Measurements from ENCODE around the gene CCDC149.

DNA sequence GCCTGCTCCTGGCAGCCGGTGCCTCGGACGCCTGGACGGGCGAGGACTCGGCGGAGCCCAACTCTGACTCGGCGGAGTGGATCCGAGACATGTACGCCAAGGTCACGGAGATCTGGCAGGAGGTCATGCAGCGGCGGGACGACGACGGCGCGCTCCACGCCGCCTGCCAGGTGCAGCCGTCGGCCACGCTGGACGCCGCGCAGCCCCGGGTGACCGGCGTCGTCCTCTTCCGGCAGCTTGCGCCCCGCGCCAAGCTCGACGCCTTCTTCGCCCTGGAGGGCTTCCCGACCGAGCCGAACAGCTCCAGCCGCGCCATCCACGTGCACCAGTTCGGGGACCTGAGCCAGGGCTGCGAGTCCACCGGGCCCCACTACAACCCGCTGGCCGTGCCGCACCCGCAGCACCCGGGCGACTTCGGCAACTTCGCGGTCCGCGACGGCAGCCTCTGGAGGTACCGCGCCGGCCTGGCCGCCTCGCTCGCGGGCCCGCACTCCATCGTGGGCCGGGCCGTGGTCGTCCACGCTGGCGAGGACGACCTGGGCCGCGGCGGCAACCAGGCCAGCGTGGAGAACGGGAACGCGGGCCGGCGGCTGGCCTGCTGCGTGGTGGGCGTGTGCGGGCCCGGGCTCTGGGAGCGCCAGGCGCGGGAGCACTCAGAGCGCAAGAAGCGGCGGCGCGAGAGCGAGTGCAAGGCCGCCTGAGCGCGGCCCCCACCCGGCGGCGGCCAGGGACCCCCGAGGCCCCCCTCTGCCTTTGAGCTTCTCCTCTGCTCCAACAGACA lies 113.1 kb downstream of the CCDC149 start:
- TF ChIP-seq ZFP3 (CRISPR knock-in tag; IDR thresholded peaks at IDR 0.05) (no peak), OSR1 (CRISPR knock-in tag; IDR thresholded peaks at IDR 0.05) (no peak), BACH2 (CRISPR knock-in tag; IDR thresholded peaks at IDR 0.05; ENCODE audit: borderline replicate concordance) (no peak)

All from SK-N-SH treated with all-trans-retinoic acid at 6 μM for 48 hours (cell line).